Panc1 (cell line): ENCODE data around the gene IL12RB2. TPM values are rescaled to one million over a fixed set of nuclear protein-coding genes. Genes with fewer than 3 reads are reported as not detected.

Source experiments
- ATAC-seq: fragments of 200-7000 bp; cut with Tn5 transposase; 2 replicates; pipeline ENCODE4 v1.9.1; 2020; ENCODE audit warnings: mild to moderate bottlenecking, moderate library complexity
- BruUV-seq: library from RNA; stranded (reverse); fragments of 400-500 nt; replicated peaks from 2 replicates; lab custom pipeline; 2021; lab: Mats Ljungman, UMichigan
- CTCF ChIA-PET: fragments of 300-600 bp; sonication (Branson Sonifier 250); formaldehyde crosslinking; loops from one replicate; lab custom pipeline; 2022; ENCODE audit warnings: antibody characterized with exemption; lab: Charles Lee
- POLR2A ChIA-PET: fragments of 300-600 bp; sonication (Branson Sonifier 250); formaldehyde crosslinking; loops from one replicate; lab custom pipeline; 2022; ENCODE audit warnings: antibody characterized with exemption; lab: Charles Lee
- DNase-seq: peaks from one replicate; pipeline ENCODE4 v3.0.0-alpha.2; 2010; ENCODE audit warnings: low read depth, low spot score
- H3K27ac ChIP-seq: 2 replicates; pipeline ENCODE4 v1.5.1; 2011; ENCODE audit warnings: mild to moderate bottlenecking, low read length, inconsistent platforms
- H3K27me3 ChIP-seq: fragments of 200-500 bp; sonication (Bioruptor generic); 2 replicates; pipeline ENCODE4 v1.6.0; 2014; ENCODE audit warnings: low read length, inconsistent platforms; ENCODE audit not compliant: control insufficient read depth, insufficient read depth
- H3K36me3 ChIP-seq: fragments of 200-500 bp; sonication (Bioruptor generic); 2 replicates; pipeline ENCODE4 v1.5.1; 2014; ENCODE audit warnings: inconsistent platforms, mild to moderate bottlenecking, low read length, moderate library complexity; ENCODE audit not compliant: control insufficient read depth, insufficient read depth
- H3K4me1 ChIP-seq: 2 replicates; pipeline ENCODE4 v1.5.1; 2011; ENCODE audit warnings: inconsistent platforms, mild to moderate bottlenecking, low read length, moderate library complexity; ENCODE audit not compliant: control insufficient read depth, insufficient read depth
- H3K4me3 ChIP-seq, 2 experiments: 2 replicates each; pipeline ENCODE4 v1.5.1; 2011 to 2012; ENCODE audit warnings: low read depth in 2 of 2, low read length in 2 of 2, mild to moderate bottlenecking in 2 of 2, inconsistent platforms in 1 of 2, moderate library complexity in 1 of 2
- H3K9me3 ChIP-seq: fragments of 200-500 bp; sonication (Bioruptor generic); 2 replicates; pipeline ENCODE4 v1.5.1; 2014; ENCODE audit warnings: low read depth, mild to moderate bottlenecking, inconsistent platforms, low read length, moderate library complexity; ENCODE audit not compliant: control insufficient read depth, insufficient read depth
- POLR2AphosphoS5 ChIP-seq: IDR thresholded peaks from 2 replicates; pipeline ENCODE4 v1.6.1; 2012; ENCODE audit warnings: mild to moderate bottlenecking, low read depth, low read length, moderate library complexity
- SIN3A ChIP-seq: IDR thresholded peaks from 2 replicates; pipeline ENCODE4 v1.6.1; 2012; ENCODE audit warnings: low read depth, mild to moderate bottlenecking, low read length, moderate library complexity, borderline replicate concordance; ENCODE audit not compliant: insufficient read depth
- TCF7L2 ChIP-seq: IDR thresholded peaks from 2 replicates; pipeline ENCODE4 v1.6.1; 2011; ENCODE audit warnings: mild to moderate bottlenecking, low read depth, low read length, inconsistent platforms
- in situ Hi-C: cut with HindIII; loops from 2 replicates; pipeline ENCODE4 v1.10.0; 2016; ENCODE audit warnings: low sequenced_read_pairs, low pct_unique_long_range_greater_than_20kb
- intact Hi-C: fragments of 100-400 bp; cut with micrococcal nuclease; formaldehyde crosslinking; loops from one replicate; pipeline ENCODE4 v1.10.0; 2022; ENCODE audit not compliant: unreplicated experiment
- total RNA-seq: library from RNA; stranded (reverse); gene quantifications from one replicate; pipeline ENCODE4 v1.2.1, GENCODE V29; 2021; ENCODE audit not compliant: unreplicated experiment
- TF ChIP-seq, protein P1 (sequence below): fragments of 450-650 bp; IDR thresholded peaks from 2 replicates; pipeline ENCODE4 v1.5.1; 2017; ENCODE audit warnings: mild to moderate bottlenecking
- TF ChIP-seq, protein P2 (sequence below), 2 experiments: IDR thresholded peaks; 2 replicates each; pipeline ENCODE4 v1.6.1; 2011 to 2012; ENCODE audit warnings: low read depth in 2 of 2, control low read depth in 1 of 2, low read length in 1 of 2, mild to moderate bottlenecking in 1 of 2, moderate library complexity in 1 of 2; ENCODE audit not compliant: insufficient read depth in 1 of 2

IL12RB2 gene
- total RNA-seq, 1 experiment from 2014 or later = 0.26 TPM

DNA sequence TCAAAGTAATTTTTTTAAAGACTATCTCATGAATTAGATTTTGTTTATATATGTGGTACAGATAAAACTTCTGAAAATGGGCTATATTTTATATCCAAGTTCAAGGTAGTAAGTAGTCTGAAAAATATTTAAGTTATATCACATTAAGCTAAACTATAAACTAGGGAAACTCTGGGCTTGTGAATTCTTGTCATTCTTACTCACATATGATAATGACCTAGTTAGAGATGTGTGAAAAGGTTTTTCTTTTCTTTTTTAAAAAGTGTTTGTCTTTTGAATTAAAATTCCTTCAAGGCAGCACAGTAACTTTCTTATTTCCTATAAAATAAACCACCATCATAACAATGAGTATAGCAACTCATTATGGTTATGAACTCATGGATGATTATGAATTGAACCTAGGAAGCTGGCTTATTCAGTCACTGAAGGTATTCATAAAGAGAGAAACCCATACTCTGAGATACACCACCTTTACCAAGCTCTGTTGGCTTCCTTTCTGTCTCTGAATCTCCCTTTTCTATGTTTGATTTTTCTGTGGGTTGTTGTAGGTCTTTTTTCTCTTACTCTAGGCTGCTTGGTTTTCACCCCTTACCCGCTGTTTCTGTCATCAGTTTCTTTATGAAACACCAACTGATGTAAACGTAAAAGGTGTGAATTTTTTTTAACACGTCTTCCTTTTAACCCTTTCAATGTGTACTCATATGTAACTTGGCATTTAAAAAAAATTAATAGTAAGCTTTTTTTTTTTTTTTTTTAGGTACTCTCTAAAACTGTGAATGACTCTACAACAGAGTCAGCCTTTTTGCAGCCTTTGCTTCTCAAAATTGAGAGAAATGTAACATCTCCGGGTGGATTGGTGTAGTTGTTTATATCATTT, 25.2 kb downstream of the IL12RB2 start:
- Histone ChIP-seq H3K4me1 (no peaks in the 10 kb centered on the region), H3K27me3 (peaks cover 4% of the 10 kb centered on the region; the same call in 1 of the 2 replicates), H3K9me3 (no peaks in the 10 kb centered on the region), H3K4me3 (no peak overlapping the region), H3K36me3 (no peaks in the 10 kb centered on the region), H3K27ac (no peak overlapping the region)
- no peak for ATAC-seq
- no TSS peak for BruUV-seq
- POLR2A ChIA-PET = no interaction called here
- in situ Hi-C loops (no loop called here), intact Hi-C loops (no loop called here)
- CTCF ChIA-PET = no interaction called here
- TF ChIP-seq SIN3A = no peak
- TF ChIP-seq, protein P1, sequence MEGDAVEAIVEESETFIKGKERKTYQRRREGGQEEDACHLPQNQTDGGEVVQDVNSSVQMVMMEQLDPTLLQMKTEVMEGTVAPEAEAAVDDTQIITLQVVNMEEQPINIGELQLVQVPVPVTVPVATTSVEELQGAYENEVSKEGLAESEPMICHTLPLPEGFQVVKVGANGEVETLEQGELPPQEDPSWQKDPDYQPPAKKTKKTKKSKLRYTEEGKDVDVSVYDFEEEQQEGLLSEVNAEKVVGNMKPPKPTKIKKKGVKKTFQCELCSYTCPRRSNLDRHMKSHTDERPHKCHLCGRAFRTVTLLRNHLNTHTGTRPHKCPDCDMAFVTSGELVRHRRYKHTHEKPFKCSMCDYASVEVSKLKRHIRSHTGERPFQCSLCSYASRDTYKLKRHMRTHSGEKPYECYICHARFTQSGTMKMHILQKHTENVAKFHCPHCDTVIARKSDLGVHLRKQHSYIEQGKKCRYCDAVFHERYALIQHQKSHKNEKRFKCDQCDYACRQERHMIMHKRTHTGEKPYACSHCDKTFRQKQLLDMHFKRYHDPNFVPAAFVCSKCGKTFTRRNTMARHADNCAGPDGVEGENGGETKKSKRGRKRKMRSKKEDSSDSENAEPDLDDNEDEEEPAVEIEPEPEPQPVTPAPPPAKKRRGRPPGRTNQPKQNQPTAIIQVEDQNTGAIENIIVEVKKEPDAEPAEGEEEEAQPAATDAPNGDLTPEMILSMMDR = no peak
- no peak for TF ChIP-seq POLR2AphosphoS5
- no peak for TF ChIP-seq TCF7L2
- TF ChIP-seq, protein P2, sequence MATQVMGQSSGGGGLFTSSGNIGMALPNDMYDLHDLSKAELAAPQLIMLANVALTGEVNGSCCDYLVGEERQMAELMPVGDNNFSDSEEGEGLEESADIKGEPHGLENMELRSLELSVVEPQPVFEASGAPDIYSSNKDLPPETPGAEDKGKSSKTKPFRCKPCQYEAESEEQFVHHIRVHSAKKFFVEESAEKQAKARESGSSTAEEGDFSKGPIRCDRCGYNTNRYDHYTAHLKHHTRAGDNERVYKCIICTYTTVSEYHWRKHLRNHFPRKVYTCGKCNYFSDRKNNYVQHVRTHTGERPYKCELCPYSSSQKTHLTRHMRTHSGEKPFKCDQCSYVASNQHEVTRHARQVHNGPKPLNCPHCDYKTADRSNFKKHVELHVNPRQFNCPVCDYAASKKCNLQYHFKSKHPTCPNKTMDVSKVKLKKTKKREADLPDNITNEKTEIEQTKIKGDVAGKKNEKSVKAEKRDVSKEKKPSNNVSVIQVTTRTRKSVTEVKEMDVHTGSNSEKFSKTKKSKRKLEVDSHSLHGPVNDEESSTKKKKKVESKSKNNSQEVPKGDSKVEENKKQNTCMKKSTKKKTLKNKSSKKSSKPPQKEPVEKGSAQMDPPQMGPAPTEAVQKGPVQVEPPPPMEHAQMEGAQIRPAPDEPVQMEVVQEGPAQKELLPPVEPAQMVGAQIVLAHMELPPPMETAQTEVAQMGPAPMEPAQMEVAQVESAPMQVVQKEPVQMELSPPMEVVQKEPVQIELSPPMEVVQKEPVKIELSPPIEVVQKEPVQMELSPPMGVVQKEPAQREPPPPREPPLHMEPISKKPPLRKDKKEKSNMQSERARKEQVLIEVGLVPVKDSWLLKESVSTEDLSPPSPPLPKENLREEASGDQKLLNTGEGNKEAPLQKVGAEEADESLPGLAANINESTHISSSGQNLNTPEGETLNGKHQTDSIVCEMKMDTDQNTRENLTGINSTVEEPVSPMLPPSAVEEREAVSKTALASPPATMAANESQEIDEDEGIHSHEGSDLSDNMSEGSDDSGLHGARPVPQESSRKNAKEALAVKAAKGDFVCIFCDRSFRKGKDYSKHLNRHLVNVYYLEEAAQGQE (IDR thresholded peaks at IDR 0.05; ENCODE audit: insufficient read depth in 1 of 2, low read depth in 2 of 2, low read length in 1 of 2) = no peak
- DNase-seq = no peak

DNA sequence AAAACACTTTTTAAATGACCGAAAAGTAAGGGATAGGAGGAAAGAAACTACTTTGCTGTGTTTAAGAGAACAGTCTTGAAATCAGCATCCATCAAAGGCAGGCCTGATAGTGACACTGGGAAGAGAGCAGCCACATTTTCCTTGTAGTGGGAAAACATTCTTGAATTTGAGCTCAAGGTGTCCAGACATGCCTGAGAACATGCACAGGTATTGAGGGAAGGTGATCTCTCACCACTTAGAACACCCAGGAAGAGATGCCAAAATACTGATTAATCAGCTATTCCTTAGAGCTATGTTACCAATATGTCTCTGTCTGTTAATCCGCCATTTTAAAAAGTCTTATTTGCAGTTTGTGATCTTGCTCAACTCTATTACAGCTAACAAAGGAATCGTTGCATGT, 25.9 kb downstream of the IL12RB2 start:
- no peaks in the 10 kb centered on the region for H3K36me3 ChIP-seq
- no peak for DNase-seq
- no peaks in the 10 kb centered on the region for H3K9me3 ChIP-seq
- H3K27me3 ChIP-seq = peaks cover 4% of the 10 kb centered on the region; the same call in 1 of the 2 replicates
- no TSS peak for BruUV-seq
- ChIA-PET CTCF (no interaction called here), POLR2A (no interaction called here)
- H3K4me1 ChIP-seq = no peaks in the 10 kb centered on the region
- in situ Hi-C loops (no loop called here), intact Hi-C loops (no loop called here)
- H3K27ac ChIP-seq = no peak overlapping the region
- TF ChIP-seq SIN3A = no peak
- no peak for TF ChIP-seq TCF7L2
- TF ChIP-seq, protein P2 (IDR thresholded peaks at IDR 0.05; ENCODE audit: insufficient read depth in 1 of 2, low read depth in 2 of 2, low read length in 1 of 2) = no peak
- TF ChIP-seq, protein P1 = no peak
- no peak for TF ChIP-seq POLR2AphosphoS5
- no peak for ATAC-seq
- no peak overlapping the region for H3K4me3 ChIP-seq
